ENCODE data around the gene NFAM1. TPM values are rescaled to one million over a fixed set of nuclear protein-coding genes. Genes with fewer than 3 reads are reported as not detected.

NFAM1 gene
- total and polyA plus RNA-seq, 2 donors (not counting 3 experiments of a cell fraction or from before 2014, with no cell fraction given) = not detected

DNA sequence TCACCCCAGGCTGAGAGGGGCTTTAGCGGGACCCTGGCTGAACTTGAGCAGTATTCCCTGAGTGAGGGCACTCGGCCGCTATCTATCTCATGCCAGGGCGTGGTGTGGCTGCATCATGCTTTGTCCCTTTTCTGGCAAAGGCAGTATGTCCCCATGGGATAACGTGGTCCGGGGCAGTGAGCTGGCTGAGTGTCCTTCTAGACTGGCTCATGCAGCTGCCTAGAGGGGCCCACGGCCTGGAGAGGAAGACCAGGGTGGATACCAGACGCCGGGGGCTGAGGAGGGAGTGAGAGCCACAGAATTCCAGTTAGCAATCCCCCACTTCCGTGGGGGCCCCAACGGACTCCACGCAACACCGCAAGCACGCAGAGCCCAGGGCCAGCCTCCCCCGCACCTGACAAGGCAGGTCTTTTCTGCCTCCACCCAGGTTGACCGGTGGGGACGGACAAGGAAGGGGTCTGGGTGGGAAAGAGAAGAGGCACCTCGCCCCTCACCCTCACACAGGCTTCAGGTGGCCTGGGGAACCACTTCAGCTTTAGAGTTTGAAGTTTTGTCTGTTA is 15.5 kb downstream of the NFAM1 start:
- H3K4me1 ChIP-seq (ENCODE audit: control insufficient read depth, extremely low read depth, insufficient read depth, low read length) = no peaks in the 10 kb centered on the region
- ChIA-PET POLR2A (no interaction called here), CTCF (interaction anchor here (0.6 kb wide), 1 partner anchor 426 kb away, joined by 6 read pairs; no protein-coding TSS in a partner anchor)
- no peaks in the 10 kb centered on the region for H3K79me2 ChIP-seq (ENCODE audit: control insufficient read depth, insufficient read depth, low read length)
- H3K36me3 ChIP-seq (ENCODE audit: control insufficient read depth in 2 of 2, extremely low read depth in 1 of 2, insufficient read depth in 2 of 2, low read length in 2 of 2) = no peaks in the 10 kb centered on the region
- H4K20me1 ChIP-seq (replicated peaks; ENCODE audit: control insufficient read depth, extremely low read depth, insufficient read depth, low read length) = no peaks in the 10 kb centered on the region
- H3K9ac ChIP-seq (replicated peaks; ENCODE audit: extremely low read depth, insufficient read depth, low read length) = no peak overlapping the region
- dilution Hi-C loops (cut with MboI; ENCODE audit: extremely low pct_ligation_motif_present, low sequenced_read_pairs) = no loop called here
- peaks cover 0 to 2% of the 10 kb centered on the region in 2 experiments for H3K27me3 ChIP-seq (ENCODE audit: control insufficient read depth in 2 of 2, insufficient read depth in 2 of 2, low read length in 2 of 2)
- no peak overlapping the region for H3K27ac ChIP-seq (ENCODE audit: insufficient read depth, low read depth, low read length)
- no peak overlapping the region for H2AFZ ChIP-seq (ENCODE audit: low read depth, low read length)
- H3K9me1 ChIP-seq (replicated peaks; ENCODE audit: control insufficient read depth, extremely low read depth, insufficient read depth, low read length) = no peaks in the 10 kb centered on the region
- FAIRE-seq (no peak), DNase-seq (ENCODE audit: low read depth, low spot score) (no peak)
- H3K4me2 ChIP-seq (ENCODE audit: insufficient read depth, low read length) = no peak overlapping the region
- H3K4me3 ChIP-seq (replicated peaks in 1 of 3; ENCODE audit: insufficient read depth in 1 of 3, low read depth in 1 of 3, low read length in 3 of 3) = no peak overlapping the region
- TF ChIP-seq JUN (IDR thresholded peaks at IDR 0.05; ENCODE audit: borderline replicate concordance, insufficient read depth, insufficient read length, low read depth) (no peak), MAX (IDR thresholded peaks at IDR 0.05; ENCODE audit: insufficient read depth, insufficient read length) (no peak), POLR2A (IDR thresholded peaks at IDR 0.05; ENCODE audit: low read depth, low read length) (no peak), POLR2AphosphoS5 (IDR thresholded peaks at IDR 0.05; ENCODE audit: insufficient read depth, low read depth, low read length) (no peak), MYC (IDR thresholded peaks at IDR 0.05; ENCODE audit: low read depth, low read length) (no peak), FOS (IDR thresholded peaks at IDR 0.05; ENCODE audit: borderline replicate concordance, insufficient read depth, low read length) (no peak), GATA2 (IDR thresholded peaks at IDR 0.05; ENCODE audit: insufficient read depth, insufficient read length, low read depth, low read length) (no peak), EZH2 (IDR thresholded peaks at IDR 0.05; ENCODE audit: borderline replicate concordance, low read depth, low read length, severe bottlenecking) (no peak)
- TF ChIP-seq, protein P1, sequence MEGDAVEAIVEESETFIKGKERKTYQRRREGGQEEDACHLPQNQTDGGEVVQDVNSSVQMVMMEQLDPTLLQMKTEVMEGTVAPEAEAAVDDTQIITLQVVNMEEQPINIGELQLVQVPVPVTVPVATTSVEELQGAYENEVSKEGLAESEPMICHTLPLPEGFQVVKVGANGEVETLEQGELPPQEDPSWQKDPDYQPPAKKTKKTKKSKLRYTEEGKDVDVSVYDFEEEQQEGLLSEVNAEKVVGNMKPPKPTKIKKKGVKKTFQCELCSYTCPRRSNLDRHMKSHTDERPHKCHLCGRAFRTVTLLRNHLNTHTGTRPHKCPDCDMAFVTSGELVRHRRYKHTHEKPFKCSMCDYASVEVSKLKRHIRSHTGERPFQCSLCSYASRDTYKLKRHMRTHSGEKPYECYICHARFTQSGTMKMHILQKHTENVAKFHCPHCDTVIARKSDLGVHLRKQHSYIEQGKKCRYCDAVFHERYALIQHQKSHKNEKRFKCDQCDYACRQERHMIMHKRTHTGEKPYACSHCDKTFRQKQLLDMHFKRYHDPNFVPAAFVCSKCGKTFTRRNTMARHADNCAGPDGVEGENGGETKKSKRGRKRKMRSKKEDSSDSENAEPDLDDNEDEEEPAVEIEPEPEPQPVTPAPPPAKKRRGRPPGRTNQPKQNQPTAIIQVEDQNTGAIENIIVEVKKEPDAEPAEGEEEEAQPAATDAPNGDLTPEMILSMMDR (IDR thresholded peaks at IDR 0.05; ENCODE audit: extremely low read depth in 1 of 2, insufficient read depth in 1 of 2, low read depth in 1 of 2, low read length in 2 of 2) = no peak
- no peaks in the 10 kb centered on the region for H3K9me3 ChIP-seq (replicated peaks; ENCODE audit: control insufficient read depth, insufficient read depth, low read length)
- intact Hi-C loops (cut with micrococcal nuclease) = no loop called here
- BruUV-seq (replicated peaks) = no TSS peak

Measured in endothelial cell of umbilical vein (primary cell).